Large intestine (tissue), 3 donors: ENCODE results near the gene SEPTIN12. TPM values are rescaled to one million over a fixed set of nuclear protein-coding genes. Genes with fewer than 3 reads are reported as not detected.

ENCODE experiments used
- DNase-seq, 2 donors: peaks; one replicate each; pipeline versions ENCODE4 v3.0.0 to v3.0.0-alpha.2; 2013
- H3K27ac ChIP-seq: one replicate; pipeline ENCODE4 v1.5.1; 2013; ENCODE audit warnings: low read length
- H3K27me3 ChIP-seq: 2 replicates; pipeline ENCODE4 v1.6.1; 2013; ENCODE audit warnings: low read length; ENCODE audit not compliant: control insufficient read depth, insufficient read depth
- H3K36me3 ChIP-seq: 2 replicates; pipeline ENCODE4 v1.6.1; 2013; ENCODE audit warnings: low read length; ENCODE audit not compliant: control insufficient read depth, insufficient read depth
- H3K4me1 ChIP-seq: one replicate; pipeline ENCODE4 v1.6.1; 2013; ENCODE audit warnings: low read length; ENCODE audit not compliant: control insufficient read depth, insufficient read depth
- H3K4me3 ChIP-seq: one replicate; pipeline ENCODE4 v1.5.1; 2013; ENCODE audit warnings: low read length
- H3K9me3 ChIP-seq: one replicate; pipeline ENCODE4 v1.6.1; 2013; ENCODE audit warnings: mild to moderate bottlenecking, low read depth, low read length, moderate library complexity; ENCODE audit not compliant: control insufficient read depth
- WGBS: methylation state at CpG from one replicate; pipeline ENCODE4 v1.1.5; 2013; ENCODE audit warnings: low lambda C conversion rate; ENCODE audit not compliant: insufficient coverage; 5-methylcytosine and 5-hydroxymethylcytosine counted together
- polyA plus RNA-seq: library from polyadenylated mRNA; unstranded; fragments of 120-200 nt; gene quantifications from one replicate; pipeline ENCODE4 v1.2.1, GENCODE V29; 2013

SEPTIN12 gene
- polyA plus RNA-seq, 1 donor: not detected

- Histone ChIP-seq H3K27ac (no peak overlapping the region), H3K36me3 (peaks cover 49% of the 10 kb centered on the region), H3K27me3 (no peaks in the 10 kb centered on the region), H3K9me3 (no peaks in the 10 kb centered on the region), H3K4me1 (no peaks in the 10 kb centered on the region), H3K4me3 (no peak overlapping the region)
- no peak for DNase-seq
- WGBS: no CpG with 5 or more reads among the region's 8 CpGs
Observed at GRCh38 chr16:4728676-4729075, 59.5 kb downstream of the SEPTIN12 start.

Other genes starting within 250 kb of the SEPTIN12 start
- gene CDIP1, start 249.6 kb downstream of the SEPTIN12 start, polyA plus RNA-seq: 44.6 TPM
- gene C16orf96, start 232.0 kb downstream of the SEPTIN12 start, polyA plus RNA-seq: 0.18 TPM
- 28.4 TPM for gene UBALD1, start 173.5 kb downstream of the SEPTIN12 start, polyA plus RNA-seq
- gene MGRN1, start 163.5 kb downstream of the SEPTIN12 start, polyA plus RNA-seq: 52.9 TPM
- 42.5 TPM for gene NUDT16L1, start 94.8 kb downstream of the SEPTIN12 start, polyA plus RNA-seq
- 19.8 TPM for gene ANKS3, start 54.1 kb downstream of the SEPTIN12 start, polyA plus RNA-seq
- gene DNAAF8, start 53.8 kb downstream of the SEPTIN12 start, polyA plus RNA-seq: 0.78 TPM
- 10.4 TPM for gene ZNF500, start 21.2 kb downstream of the SEPTIN12 start, polyA plus RNA-seq
- 75.8 TPM for gene SMIM22, start 7.0 kb upstream of the SEPTIN12 start, polyA plus RNA-seq
- 28.9 TPM for gene ROGDI, start 14.3 kb upstream of the SEPTIN12 start, polyA plus RNA-seq
- 102 TPM for gene GLYR1, start 58.9 kb upstream of the SEPTIN12 start, polyA plus RNA-seq
- 38.2 TPM for gene UBN1, start 59.1 kb upstream of the SEPTIN12 start, polyA plus RNA-seq
- gene PPL, start 148.8 kb upstream of the SEPTIN12 start, polyA plus RNA-seq: 32.2 TPM
- gene SEC14L5, start 170.0 kb upstream of the SEPTIN12 start, polyA plus RNA-seq: 0.24 TPM
- 19.3 TPM for gene NAGPA, start 245.6 kb upstream of the SEPTIN12 start, polyA plus RNA-seq